Uterus (tissue), 2 donors: Measurements from ENCODE around the gene HIVEP2.

Experiments
- CTCF ChIP-seq, 4 experiments: fragments of 200-600 bp in 2 of 4; fragments of 450-650 bp in 2 of 4; sonication (generic) in 2 of 4; IDR thresholded peaks; one replicate each; pipeline ENCODE4 v1.5.1; 2016 to 2019; ENCODE audit warnings: antibody characterized with exemption in 4 of 4, mild to moderate bottlenecking in 2 of 4, moderate library complexity in 1 of 4
- POLR2A ChIP-seq, 2 donors: fragments of 450-650 bp; IDR thresholded peaks; one replicate each; pipeline ENCODE4 v1.6.1; 2016; ENCODE audit warnings: antibody characterized with exemption in 2 of 2, mild to moderate bottlenecking in 1 of 2, moderate library complexity in 1 of 2

DNA sequence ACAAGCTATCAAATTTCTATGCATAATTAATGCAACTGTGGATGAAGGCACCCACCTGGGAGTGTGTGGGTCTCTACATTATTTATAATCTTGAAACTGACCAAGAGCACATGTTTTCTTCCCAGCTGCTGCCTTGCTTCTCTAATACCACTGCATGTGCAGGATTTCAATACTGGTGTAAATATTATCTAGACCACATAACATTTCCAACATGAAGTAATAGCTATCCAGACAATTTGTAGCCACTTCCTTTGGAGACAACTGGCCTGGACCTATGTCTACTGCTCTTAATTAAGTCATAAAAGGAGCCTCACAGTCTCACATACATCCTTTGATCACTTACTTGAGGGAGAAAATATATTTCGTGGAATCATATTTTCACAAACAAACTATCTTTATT, 180.7 kb downstream of the HIVEP2 start:
- TF ChIP-seq CTCF (IDR thresholded peaks at IDR 0.05) (no peak), POLR2A (IDR thresholded peaks at IDR 0.05) (no peak)
